ENCODE results near the gene TFCP2L1. TPM values are rescaled to one million over a fixed set of nuclear protein-coding genes. Genes with fewer than 3 reads are reported as not detected.

TFCP2L1 gene
- total RNA-seq, 1 donor from 2014 or later = not detected

- Mint-ChIP-seq H3K4me3 (ENCODE audit: unreplicated experiment) (no peak overlapping the region), H3K4me1 (ENCODE audit: unreplicated experiment) (no peaks in the 10 kb centered on the region), H3K36me3 (ENCODE audit: unreplicated experiment) (no peaks in the 10 kb centered on the region), H3K27ac (ENCODE audit: unreplicated experiment) (no peak overlapping the region), H3K27me3 (ENCODE audit: unreplicated experiment) (peaks cover 14% of the 10 kb centered on the region), H3K9me3 (ENCODE audit: unreplicated experiment) (no peaks in the 10 kb centered on the region)
- no peak for TF ChIP-seq CTCF (IDR thresholded peaks at IDR 0.05)
- DNase-seq (ENCODE audit: extremely low spot score, unreplicated experiment) = no peak
These were observed 28.1 kb downstream of the TFCP2L1 start for GRCh38 chr2:121256720-121257479.

GRCh38 chr2:121255358-121255757 lies 29.6 kb downstream of the TFCP2L1 start:
- TF ChIP-seq CTCF (IDR thresholded peaks at IDR 0.05) = no peak

GRCh38 chr2:121254748-121255147 lies 30.3 kb downstream of the TFCP2L1 start:
- Mint-ChIP-seq H3K36me3 (ENCODE audit: unreplicated experiment) (no peaks in the 10 kb centered on the region), H3K4me3 (ENCODE audit: unreplicated experiment) (no peak overlapping the region), H3K4me1 (ENCODE audit: unreplicated experiment) (no peaks in the 10 kb centered on the region), H3K27me3 (ENCODE audit: unreplicated experiment) (peaks cover 15% of the 10 kb centered on the region), H3K9me3 (ENCODE audit: unreplicated experiment) (no peaks in the 10 kb centered on the region), H3K27ac (ENCODE audit: unreplicated experiment) (no peak overlapping the region)
- TF ChIP-seq CTCF (IDR thresholded peaks at IDR 0.05) = no peak
- no peak for DNase-seq (ENCODE audit: extremely low spot score, unreplicated experiment)

More at GRCh38 chr2:121255358-121255757, 29.6 kb downstream of the TFCP2L1 start:
- Mint-ChIP-seq H3K4me3 (ENCODE audit: unreplicated experiment) (no peak overlapping the region), H3K27ac (ENCODE audit: unreplicated experiment) (no peak overlapping the region), H3K27me3 (ENCODE audit: unreplicated experiment) (peaks cover 19% of the 10 kb centered on the region), H3K36me3 (ENCODE audit: unreplicated experiment) (no peaks in the 10 kb centered on the region), H3K4me1 (ENCODE audit: unreplicated experiment) (no peaks in the 10 kb centered on the region), H3K9me3 (ENCODE audit: unreplicated experiment) (no peaks in the 10 kb centered on the region)
- DNase-seq (ENCODE audit: extremely low spot score, unreplicated experiment) = no peak

GRCh38 chr2:121253674-121254240 lies 31.2 kb downstream of the TFCP2L1 start:
- no peaks in the 10 kb centered on the region for H3K4me1 Mint-ChIP-seq (ENCODE audit: unreplicated experiment)
- H3K27ac Mint-ChIP-seq (ENCODE audit: unreplicated experiment) = no peak overlapping the region
- H3K36me3 Mint-ChIP-seq (ENCODE audit: unreplicated experiment) = no peaks in the 10 kb centered on the region
- no peak for DNase-seq (ENCODE audit: extremely low spot score, unreplicated experiment)
- no peak for TF ChIP-seq CTCF (IDR thresholded peaks at IDR 0.05)
- H3K4me3 Mint-ChIP-seq (ENCODE audit: unreplicated experiment) = no peak overlapping the region
- H3K27me3 Mint-ChIP-seq (ENCODE audit: unreplicated experiment) = peaks cover 14% of the 10 kb centered on the region
- H3K9me3 Mint-ChIP-seq (ENCODE audit: unreplicated experiment) = no peaks in the 10 kb centered on the region

- Mint-ChIP-seq H3K4me3 (ENCODE audit: unreplicated experiment) (no peak overlapping the region), H3K27ac (ENCODE audit: unreplicated experiment) (no peak overlapping the region), H3K27me3 (ENCODE audit: unreplicated experiment) (peaks cover 14% of the 10 kb centered on the region), H3K9me3 (ENCODE audit: unreplicated experiment) (no peaks in the 10 kb centered on the region), H3K4me1 (ENCODE audit: unreplicated experiment) (no peaks in the 10 kb centered on the region), H3K36me3 (ENCODE audit: unreplicated experiment) (no peaks in the 10 kb centered on the region)
- no peak for DNase-seq (ENCODE audit: extremely low spot score, unreplicated experiment)
- no peak for TF ChIP-seq CTCF (IDR thresholded peaks at IDR 0.05)
These were observed 31.9 kb downstream of the TFCP2L1 start for GRCh38 chr2:121253021-121253673.
